Activated CD8-positive, alpha-beta memory T cell treated with anti-CD3 and anti-CD28 coated beads, Interleukin-2, amount 50 U/mL, for 1 hour (primary cell): Measurements from ENCODE around the gene UPF3A.
A peak's percentile ranks its signal among the peaks of the same experiment; 100 is the strongest.
"Not testable (repeated sequence)": the region's sequence is repeated elsewhere in the genome, so short reads cannot be mapped to it uniquely, and the experiment has no call there.

Source experiments
- DNase-seq: peaks from one replicate; pipeline ENCODE4 v3.0.0-alpha.2; 2020; ENCODE audit errors: extremely low read depth

UPF3A gene

DNA sequence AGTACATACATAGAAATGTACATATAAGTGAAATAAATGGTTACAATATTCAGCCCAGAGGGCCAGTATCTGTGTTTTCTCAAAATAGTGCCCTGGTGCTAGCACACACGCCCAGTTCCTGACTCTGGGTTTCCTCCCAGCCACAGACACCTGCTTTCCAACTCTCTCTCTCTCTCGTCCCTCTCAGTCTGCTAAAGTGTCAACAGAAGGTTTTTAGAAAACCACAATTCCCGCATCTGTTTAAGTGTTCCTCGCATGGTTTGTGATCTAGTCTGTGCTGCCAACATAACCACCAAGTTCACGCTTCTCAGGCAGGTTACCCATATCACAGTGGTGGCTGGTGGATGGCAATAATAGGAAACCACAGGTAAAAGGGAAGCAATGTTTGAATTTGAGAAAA lies 17.8 kb upstream of the UPF3A start:
- no peak for DNase-seq

DNA sequence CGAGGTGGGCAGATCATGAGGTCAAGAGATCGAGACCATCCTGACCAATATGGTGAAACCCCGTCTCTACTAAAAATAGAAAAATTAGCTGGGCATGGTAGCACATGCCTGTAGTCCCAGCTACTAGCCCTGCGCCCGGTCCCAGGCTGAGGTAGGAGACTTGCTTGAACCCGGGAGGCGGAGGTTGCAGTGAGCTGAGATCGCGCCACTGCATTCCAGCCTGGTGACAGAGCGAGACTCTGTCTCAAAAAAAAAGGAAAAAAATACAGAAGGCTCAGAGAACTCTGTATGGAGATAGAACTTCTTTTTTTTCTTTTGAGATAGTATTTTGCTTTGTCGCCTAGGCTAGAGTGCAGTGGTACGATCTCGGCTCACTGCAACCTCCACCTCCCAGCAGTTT lies 17.1 kb upstream of the UPF3A start:
- DNase-seq = not testable (repeated sequence)

DNA sequence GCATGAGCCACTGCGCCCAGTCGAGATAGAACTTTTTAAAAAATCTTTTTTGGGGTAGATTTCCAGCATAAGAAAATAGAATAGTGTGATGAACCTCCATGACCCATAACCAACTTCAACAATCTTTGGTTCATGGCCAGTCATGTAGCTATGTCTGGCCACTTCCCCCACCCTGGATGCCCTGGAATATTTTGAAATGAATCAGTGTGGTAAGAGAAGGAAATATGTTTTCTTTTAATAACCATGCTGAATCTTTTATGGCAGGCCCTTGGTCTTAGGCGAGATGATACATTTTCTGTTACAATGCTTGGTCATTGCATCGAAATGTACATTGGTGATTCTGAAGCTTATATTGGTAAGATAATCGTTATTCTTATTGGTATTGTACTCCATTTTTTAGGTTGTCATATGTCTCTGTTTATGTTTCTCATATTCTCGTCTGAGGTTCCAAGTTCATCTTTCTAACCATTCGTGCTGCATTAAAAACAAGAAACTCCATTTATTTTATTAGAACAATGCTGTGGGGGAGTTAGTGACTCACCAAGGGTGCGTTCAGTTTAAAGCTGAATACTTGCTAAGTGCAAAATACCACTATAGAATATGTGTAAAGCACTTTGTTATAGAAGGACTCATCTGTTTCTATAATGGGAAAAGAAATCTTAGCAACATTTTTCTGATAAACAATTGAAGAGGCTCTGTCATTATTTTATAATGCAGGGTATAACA lies 16.4 kb upstream of the UPF3A start:
- DNase-seq = no peak

DNA sequence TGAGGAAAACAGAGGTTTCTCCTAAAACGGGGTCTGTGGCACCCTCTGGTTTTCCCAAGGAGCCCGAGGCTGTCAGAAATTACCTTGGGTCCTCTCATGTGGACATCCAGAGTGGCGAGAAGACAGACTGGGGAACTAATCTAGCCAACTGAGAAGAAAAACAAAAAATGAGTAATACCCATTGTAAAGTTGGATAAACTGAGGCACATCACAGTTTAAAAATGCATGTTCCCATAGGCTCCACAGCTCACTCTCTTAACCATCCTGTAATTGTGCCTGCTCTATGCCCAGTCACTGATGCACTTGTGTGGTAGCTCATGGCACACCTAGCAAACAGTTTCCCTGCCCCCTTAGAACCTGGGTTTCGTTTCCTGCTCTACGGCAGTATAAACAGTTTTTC lies 15.2 kb upstream of the UPF3A start:
- DNase-seq = no peak

DNA sequence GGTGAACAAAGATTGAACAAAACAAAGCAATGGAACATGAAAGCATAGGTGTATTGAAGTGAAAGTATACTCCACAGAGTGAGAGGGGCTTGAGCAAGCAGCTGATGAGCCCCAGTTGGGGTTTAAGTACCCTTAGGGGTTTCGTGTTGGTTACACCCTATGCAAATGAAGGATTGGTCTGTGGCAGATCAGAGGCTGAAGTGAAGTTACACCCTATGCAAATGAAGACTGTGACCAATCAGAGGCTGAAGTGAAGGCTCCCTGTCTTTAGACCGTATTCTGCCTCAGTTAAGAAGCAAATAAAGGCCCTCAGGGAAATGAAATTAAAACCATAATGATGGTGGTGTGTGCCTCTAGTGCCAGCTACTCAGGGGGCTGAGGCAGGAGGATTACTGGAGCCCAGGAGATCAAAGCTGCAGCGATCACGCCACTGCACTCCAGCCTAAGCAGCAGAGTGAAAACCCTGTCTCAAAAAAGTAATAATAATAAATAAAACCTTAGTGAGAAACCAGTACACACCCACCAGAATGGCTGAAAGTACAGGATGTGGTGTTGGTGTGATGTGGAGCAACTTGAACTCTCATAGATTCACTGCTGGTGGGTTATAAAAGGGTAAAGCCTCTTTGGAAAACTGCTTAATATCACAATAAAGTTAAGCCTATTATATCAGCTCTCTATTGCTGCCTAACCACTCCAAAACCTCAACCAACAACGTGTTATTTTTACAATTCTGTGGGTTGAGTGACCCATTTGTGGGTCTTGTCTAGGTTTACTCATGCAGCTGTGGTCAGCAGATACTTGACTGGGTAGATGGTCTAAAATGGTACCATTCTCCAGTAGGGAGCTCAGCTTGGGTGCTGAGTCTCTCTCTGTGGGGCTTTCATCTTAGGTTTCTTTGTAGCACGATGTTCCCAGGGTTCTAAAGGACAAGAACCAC lies 12.8 kb upstream of the UPF3A start:
- DNase-seq = no peak

DNA sequence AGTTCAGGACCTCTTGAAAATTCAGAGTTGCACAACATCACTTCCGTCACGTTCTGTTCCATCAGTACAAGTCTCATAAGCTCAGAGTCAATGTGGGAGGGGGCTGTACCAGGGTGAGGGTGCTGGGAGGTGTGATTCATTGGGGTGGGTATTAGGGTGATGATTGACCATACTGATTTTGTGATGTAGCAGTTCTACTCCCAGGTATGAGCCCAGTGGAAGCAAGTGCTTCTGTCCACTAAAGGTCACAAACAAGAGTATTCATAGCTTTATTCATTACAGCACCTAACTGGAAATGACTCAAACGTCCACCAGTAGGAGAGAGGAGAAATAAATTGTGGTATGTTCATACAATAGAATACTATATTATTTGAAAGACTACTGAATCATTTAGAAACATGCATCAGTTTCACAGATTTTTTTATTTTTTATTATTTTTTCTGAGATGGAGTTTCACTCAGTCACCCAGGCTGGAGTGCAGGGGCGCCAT lies 12.1 kb upstream of the UPF3A start:
- no peak for DNase-seq

DNA sequence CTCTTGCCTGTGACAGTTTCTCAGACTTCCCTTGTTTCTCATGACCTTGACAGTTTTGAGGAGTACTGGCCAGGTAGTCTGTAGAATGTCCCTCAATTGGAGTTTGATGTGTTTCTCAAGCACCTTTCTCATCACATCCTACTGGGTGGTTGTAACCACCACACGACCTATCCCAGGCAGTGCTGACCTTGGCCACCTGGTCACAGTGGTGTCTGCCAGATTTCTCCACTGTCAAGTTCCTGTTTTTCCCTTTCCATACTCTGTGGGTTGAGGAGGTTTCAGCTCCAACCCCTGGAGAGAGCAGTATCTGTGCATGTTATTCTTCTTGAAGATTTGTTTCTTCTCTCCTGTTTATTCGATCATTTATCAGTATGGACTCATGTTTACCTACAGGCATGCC lies 8.4 kb upstream of the UPF3A start:
- no peak for DNase-seq

DNA sequence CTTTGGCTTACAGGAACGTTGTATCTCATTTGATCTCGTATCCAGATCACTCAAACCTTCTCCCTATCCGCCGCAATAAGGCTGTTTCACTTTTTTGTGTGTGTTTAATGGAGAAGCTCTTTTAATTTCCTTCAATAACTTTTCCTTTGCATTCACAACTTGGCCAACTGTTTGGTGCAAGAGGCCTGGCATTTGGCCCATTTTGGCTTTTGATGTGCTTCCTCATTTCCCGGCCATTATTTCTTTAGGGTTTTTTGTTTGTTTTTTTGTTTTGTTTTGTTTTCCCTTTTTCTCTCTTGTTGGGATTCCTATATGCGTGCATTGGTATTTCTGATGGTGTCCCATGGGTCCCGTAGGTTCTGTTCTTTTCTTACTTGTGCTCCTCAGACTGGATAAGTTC lies 6.1 kb upstream of the UPF3A start:
- no peak for DNase-seq

DNA sequence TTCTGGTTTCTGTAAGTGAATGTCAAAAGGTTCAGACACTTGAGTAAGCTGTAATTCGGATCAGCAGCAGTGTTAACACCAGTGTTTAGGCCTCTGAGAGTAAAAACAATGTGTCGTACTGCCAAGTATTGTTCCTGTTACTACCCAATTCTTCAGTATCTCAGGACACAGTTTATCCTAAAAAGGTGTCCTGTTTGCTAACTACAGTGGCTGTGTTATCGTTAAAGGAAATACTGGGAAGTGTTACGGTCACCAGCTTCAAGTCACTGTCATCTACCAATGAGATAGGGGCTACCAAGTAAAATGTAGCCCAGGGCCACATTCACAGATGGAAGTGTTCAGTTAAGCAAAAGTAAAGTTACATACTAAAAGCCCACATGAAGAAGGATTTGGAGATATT lies 2.3 kb upstream of the UPF3A start:
- no peak for DNase-seq

DNA sequence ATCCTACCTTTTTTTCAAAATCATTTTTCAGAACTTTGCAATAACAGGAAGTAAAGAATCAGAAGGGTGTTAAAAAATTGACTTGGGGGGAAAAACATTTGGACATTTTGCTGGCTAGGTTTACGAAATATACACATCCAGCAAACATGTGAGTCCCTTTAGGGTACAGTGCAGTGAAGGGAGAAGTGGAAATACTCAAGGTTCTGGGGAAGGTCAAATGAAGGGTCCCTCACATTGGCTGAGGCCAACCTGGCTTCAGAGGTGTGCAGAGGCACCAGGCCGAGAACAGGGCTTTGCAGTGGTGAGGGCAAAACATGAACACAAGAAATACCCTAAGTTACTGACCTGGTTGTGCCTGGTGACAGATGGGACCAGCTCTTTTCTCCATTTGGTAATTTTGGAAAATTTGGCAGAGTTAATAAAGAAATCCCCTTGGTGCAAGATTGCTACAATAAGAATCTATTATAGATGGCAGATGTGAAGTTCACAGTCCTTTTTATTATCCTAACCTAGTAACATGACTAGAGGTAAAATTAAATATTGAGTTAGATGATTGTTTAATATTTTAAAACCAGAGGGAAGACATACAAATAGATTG lies 1.5 kb upstream of the UPF3A start:
- no peak for DNase-seq

DNA sequence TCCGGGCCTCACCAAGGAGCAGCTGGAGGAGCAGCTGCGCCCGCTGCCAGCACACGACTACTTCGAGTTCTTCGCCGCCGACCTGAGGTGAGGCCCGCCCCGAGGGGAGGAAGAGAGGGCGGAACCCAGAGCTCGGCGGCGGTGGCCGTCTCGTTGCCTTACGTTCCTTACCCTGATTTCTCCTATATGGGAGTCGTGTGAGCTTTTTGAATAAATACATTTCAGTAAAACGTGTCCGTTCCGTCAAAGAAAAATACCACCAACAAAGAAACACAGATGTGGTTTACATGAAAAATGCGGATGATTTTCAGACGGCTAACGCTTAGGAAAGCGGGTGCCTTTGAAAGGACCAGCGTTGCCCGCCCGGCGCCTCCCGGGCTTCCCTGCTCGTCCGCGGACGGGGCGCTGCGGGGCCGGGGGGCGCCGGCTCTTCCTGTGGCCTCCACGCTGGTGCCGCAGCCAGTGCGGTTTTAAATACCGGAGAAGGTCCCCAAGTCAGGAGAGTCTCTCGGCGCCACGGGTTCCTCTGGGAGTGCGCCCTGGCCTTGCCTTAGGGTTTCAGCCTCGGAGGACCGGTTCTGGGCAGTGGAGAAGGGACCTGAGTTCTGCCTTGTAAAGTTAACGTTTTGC lies 755 bp downstream of the UPF3A start:
- DNase-seq = peak; percentile 35

DNA sequence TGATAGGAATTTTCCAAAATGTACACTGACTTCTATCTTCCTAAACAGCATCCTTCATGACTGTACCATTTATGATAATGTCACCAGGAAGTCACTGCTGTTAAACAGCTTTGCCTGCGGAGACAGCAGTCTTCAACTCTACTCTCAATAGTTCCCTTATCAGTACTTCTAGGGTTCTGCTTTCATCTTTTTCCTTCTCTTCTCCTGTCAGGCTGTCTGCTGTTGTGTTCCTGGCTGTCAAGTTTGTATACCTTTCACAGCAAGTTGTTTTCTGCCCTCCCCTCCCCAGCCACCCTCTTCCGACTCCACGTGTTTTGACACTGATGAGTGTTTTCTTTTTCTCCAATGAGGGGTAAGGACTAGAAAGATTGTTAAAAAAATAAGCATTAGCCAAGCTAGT lies 2.2 kb downstream of the UPF3A start:
- DNase-seq = no peak

DNA sequence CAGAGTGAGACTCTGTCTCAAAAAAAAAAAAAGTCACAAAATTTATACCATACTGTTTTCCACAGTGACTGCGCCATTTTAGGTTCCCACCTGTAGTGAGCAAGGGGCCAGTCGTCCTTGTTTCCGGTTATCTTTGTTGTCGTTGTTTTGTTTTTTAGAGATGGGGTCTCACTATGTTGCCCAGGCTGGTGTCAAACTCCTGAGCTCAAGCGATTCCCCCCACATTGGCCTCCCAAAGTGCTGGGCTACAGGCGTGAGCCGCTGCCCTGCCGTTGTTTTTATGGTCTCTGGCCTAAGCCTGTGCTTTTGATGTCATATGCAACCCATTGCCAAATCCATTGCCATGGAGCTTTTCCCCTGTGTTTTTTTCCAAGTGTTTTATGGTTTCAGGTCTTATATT lies 3.3 kb downstream of the UPF3A start:
- no peak for DNase-seq

DNA sequence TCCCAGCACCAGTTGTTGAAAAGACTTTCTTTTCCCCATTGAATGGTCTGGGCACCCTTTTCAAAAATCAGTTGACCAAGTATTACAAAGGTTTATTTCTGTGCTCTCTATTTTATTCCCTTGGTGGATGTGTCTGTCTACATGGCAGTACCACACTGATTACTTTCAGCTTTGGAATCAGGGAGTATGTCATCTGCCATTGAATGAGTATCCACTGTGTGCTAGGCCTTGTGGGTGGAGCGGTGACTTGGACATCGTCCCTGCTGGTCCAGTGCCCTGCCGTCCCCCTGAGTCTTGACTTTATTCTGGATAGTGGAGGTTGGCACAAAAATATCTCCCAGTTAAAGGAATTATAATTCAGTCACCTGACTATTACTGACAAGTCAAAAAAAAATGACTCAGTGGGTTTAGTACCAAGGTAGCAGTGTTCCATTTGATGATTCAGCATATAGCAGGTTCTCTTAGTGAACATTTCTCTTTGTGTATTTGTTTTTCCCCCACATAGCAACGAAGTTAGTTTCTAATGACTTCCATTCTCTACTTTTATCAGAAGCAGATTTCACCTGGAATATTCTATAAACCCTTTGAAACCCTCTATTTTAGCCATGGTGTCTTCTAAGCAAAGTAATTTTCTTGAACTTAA lies 3.9 kb downstream of the UPF3A start:
- DNase-seq = no peak

DNA sequence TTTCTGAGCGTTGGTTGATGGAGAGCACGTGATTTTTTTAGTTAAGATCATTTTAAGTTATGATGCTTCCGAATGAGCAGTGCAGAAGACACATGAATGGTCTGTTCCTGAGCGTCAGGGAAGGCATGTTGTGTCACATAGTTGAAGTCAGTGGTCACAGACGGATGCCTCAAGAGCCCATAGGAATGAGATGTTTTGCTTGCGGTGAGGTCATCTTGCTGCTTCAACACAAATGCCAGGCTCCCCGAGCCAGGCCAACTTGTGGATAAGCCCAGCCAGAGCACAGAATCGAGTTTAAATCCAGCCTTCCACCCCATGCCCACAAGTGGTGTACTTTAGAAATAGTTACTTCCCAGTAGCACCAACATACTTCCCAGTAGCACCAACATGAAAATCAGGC lies 5.4 kb downstream of the UPF3A start:
- no peak for DNase-seq

DNA sequence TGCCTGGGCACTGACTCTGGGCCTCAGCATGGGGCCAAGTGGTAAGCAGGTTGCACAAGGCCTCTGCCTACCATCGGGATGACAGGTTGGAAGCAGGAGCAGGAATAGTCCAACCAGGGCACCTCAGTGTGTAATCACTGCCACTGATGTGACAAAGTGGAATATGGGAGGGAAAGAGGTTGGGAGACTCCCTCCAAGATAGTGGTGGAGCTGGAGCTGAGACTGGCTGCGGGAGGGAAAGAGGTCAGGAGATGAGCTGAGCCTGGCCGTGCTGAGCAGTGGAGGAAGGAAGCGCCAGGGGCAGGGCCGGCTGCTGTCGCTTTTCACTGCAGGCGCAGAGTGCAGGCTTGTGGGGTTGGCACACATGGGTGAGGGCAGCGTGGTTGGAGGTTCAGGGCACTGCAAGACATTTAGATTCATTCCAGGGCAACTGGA lies 6.8 kb downstream of the UPF3A start:
- no peak for DNase-seq

DNA sequence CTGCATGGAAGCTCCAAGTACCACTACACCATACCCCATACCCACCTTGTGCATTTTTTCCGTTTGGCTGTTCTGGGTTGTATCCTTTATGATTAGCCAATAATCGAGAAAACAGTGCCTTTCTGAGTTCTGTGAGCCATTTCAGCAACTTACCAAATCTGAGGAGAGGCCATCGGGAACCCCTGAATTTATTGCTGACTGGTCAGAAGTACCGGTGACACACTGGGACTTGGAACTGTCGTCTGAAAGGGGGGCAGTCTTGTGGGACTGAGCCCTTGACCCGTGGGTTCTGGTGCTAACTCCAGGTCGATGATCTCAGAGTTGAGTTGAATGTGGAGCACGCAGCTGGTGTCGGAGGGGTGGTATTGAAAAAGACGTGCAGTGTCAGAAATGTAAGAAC lies 15.0 kb downstream of the UPF3A start:
- no peak for DNase-seq

DNA sequence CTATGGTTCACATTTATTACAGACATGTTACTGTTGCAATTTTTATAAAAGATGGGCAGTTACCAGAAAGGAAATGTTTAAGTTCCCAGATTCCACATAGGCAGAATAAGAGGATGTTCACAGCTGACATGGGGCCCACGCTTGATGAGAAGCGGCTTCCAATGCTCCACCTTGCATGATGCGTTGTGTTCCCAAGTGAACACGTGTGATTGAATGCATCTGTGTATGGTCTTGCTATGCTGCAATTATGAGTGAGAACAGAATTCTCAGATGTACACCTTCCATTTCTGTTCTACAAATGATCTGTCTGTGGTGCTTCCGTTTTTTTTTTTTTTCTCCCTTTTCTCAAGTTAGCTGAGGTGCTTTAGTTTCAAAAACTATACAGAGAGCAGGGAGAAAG lies 15.5 kb downstream of the UPF3A start:
- DNase-seq = no peak

DNA sequence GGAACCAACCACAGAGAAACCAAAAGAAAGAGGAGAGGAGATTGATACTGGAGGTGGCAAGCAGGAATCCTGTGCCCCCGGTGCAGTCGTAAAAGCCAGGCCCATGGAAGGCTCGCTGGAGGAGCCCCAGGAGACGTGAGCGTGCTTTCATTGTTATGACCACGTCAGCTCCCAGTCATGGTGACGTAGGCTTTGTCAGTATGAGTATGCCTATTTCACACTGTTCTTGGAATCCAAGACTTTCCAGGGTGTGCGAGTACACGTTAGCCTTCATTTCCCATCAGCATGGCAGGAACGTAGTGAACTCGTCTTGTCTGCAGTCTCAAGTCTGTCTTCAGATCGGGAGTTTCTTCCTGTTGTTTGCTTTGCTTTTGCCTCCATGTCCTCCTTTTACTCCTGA lies 17.5 kb downstream of the UPF3A start:
- no peak for DNase-seq

DNA sequence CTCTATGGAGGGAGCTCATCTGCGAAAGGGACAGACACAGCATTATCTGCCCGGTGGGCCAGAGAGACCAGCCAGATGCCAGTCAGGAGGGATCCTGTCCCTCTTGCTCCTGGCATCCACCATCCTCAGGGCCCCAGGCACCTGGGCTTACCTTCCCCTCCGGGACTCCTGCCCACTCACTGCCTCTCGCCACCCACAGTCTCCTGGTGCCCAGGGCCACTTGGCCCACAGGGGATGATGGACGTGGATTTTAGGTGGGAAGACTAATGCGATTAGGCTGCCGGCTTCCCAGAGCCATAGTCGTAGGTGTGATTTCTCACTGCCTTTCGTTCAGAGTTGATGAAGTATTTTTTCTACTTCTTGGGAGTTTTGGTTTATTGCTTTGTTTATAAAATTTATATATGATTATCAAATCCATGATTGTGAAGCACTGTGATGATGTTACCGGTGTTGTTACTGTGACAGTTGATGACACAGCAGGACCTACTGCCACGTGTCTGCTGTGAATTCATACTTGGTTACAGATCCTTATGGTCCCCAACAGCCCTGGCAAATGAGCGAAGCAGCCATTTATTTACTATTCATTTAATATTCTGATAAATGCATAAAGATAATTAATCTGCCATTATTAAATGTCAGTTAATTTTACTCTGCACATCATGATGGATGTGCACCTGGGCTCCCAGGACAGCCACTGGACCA lies 18.4 kb downstream of the UPF3A start:
- DNase-seq = no peak

DNA sequence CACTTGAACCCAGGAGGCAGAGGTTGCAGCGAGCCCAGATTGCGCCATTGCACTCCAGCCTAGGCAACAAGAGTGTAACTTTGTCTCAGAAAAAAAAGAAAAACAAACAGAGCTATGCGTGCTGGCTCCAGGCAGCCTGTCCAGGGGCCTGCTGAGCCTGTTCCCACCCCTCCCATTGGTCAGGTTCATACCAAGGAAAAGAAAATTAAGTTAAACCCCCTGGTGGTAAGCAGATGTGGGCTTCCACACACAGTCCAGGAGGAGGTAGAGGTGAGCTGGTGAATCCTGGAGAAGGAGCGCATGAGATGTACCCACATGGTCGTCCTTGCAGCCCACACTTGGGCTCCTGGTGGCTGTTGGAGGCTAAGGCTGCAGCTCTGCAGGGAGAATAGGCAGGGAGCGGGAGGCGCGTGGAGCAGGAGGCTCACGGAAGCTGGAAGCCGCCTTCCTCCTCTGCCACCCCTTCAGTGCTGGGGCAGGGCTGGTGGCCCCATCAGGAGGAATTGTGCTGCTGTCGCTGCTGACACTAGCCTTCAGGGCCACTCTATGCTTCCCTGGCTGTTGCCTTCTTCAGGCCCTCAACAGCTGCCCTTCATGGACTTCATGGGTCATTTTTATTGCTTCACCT lies 22.4 kb downstream of the UPF3A start:
- DNase-seq = no peak
